HCT116 (cell line): ENCODE measurements around the gene CADPS2. TPM values are rescaled to one million over a fixed set of nuclear protein-coding genes. Genes with fewer than 3 reads are reported as not detected.

Experiments used
- ATAC-seq: fragments of 200-7000 bp; cut with Tn5 transposase; 2 replicates; pipeline ENCODE4 v1.9.1; 2020; ENCODE audit warnings: mild to moderate bottlenecking, moderate library complexity
- BruUV-seq: library from RNA; stranded (reverse); fragments of 400-500 nt; replicated peaks from 2 replicates; lab custom pipeline; 2021; lab: Mats Ljungman, UMichigan
- CTCF ChIA-PET: fragments of 300-600 bp; sonication (Branson Sonifier 250); formaldehyde crosslinking; loops from one replicate; lab custom pipeline; 2021; ENCODE audit warnings: antibody characterized with exemption; lab: Charles Lee
- POLR2A ChIA-PET: fragments of 300-600, 350-600 bp; sonication (Branson Sonifier 250); formaldehyde crosslinking; loops from one replicate; lab custom pipeline; 2021; ENCODE audit warnings: antibody characterized with exemption; lab: Charles Lee
- RAD21 ChIA-PET, 2 experiments: fragments of 300-600 bp; sonication (Branson Sonifier 250); formaldehyde crosslinking; loops; one replicate each; lab custom pipeline; 2023; ENCODE audit warnings: low total read pairs in 2 of 2; ENCODE audit not compliant: uncharacterized antibody in 2 of 2, unreplicated experiment in 2 of 2, low non-redundant PET in 1 of 2; lab: Charles Lee
- DNase-seq: peaks from one replicate; pipeline ENCODE4 v3.0.0-alpha.2; 2010; ENCODE audit warnings: low read depth, low spot score
- H2AFZ ChIP-seq: fragments of 200-600 bp; shearing (Covaris generic), sonication (generic); 2 replicates; pipeline ENCODE4 v1.6.1; 2017; ENCODE audit warnings: low read depth, mixed run types, mixed read lengths, antibody characterized with exemption, low read length; ENCODE audit not compliant: poor library complexity, severe bottlenecking
- H3K27ac ChIP-seq: 2 replicates; pipeline ENCODE4 v1.5.1; 2012; ENCODE audit warnings: low read depth, low read length
- H3K27me3 ChIP-seq: fragments of 200-600 bp; sonication (generic); 2 replicates; pipeline ENCODE4 v1.6.1; 2016; ENCODE audit warnings: mixed run types, low read length, mixed read lengths; ENCODE audit not compliant: insufficient read depth
- H3K36me3 ChIP-seq, 2 experiments: fragments of 200-500 bp in 1 of 2; fragments of 200-600 bp in 1 of 2; sonication (Bioruptor generic) in 1 of 2; sonication (generic) in 1 of 2; 2 replicates each; pipeline versions ENCODE4 v1.5.1 to v1.6.1; 2014 to 2016; ENCODE audit warnings: low read length in 2 of 2, inconsistent platforms in 1 of 2, mixed read lengths in 1 of 2, mixed run types in 1 of 2; ENCODE audit not compliant: insufficient read depth in 2 of 2, control insufficient read depth in 1 of 2
- H3K4me1 ChIP-seq, 2 experiments: fragments of 200-600 bp in 1 of 2; sonication (generic) in 1 of 2; 2 replicates each; pipeline versions ENCODE4 v1.5.1 to v1.6.1; 2012 to 2017; ENCODE audit warnings: low read length in 2 of 2, inconsistent platforms in 1 of 2, mild to moderate bottlenecking in 1 of 2, mixed read lengths in 1 of 2, mixed run types in 1 of 2, moderate library complexity in 1 of 2; ENCODE audit not compliant: insufficient read depth in 2 of 2, control insufficient read depth in 1 of 2
- H3K4me2 ChIP-seq: fragments of 200-600 bp; sonication (generic); 2 replicates; pipeline ENCODE4 v1.6.1; 2017; ENCODE audit warnings: mixed run types, low read length, mixed read lengths
- H3K4me3 ChIP-seq, 2 experiments: fragments of 200-600 bp in 1 of 2; sonication (generic) in 1 of 2; replicated peaks in 1 of 2; 2 replicates each; pipeline ENCODE4 v1.5.1; 2011 to 2016; ENCODE audit warnings: low read length in 2 of 2, control low read depth in 1 of 2, low read depth in 1 of 2, mild to moderate bottlenecking in 1 of 2, mixed read lengths in 1 of 2, mixed run types in 1 of 2
- H3K79me2 ChIP-seq: fragments of 200-600 bp; sonication (generic); 2 replicates; pipeline ENCODE4 v1.6.1; 2017; ENCODE audit warnings: mild to moderate bottlenecking, mixed run types, low read length, moderate library complexity, mixed read lengths; ENCODE audit not compliant: insufficient read depth
- H3K9ac ChIP-seq: fragments of 200-600 bp; sonication (generic); 2 replicates; pipeline ENCODE4 v1.6.1; 2016; ENCODE audit warnings: low read length, mixed read lengths
- H3K9me2 ChIP-seq: fragments of 200-600 bp; sonication (generic), shearing (Covaris generic); 2 replicates; pipeline ENCODE4 v1.6.1; 2017; ENCODE audit warnings: mixed run types, mild to moderate bottlenecking, moderate library complexity; ENCODE audit not compliant: insufficient read depth
- H3K9me3 ChIP-seq, 2 experiments: fragments of 200-500 bp in 1 of 2; fragments of 200-600 bp in 1 of 2; sonication (Bioruptor generic) in 1 of 2; sonication (generic) in 1 of 2; 2 replicates each; pipeline ENCODE4 v1.6.1; 2014 to 2017; ENCODE audit warnings: low read length in 2 of 2, mixed read lengths in 2 of 2, inconsistent platforms in 1 of 2, low read depth in 1 of 2, mild to moderate bottlenecking in 1 of 2, mixed run types in 1 of 2, moderate library complexity in 1 of 2; ENCODE audit not compliant: control insufficient read depth in 1 of 2, insufficient read depth in 1 of 2
- H4K20me1 ChIP-seq: fragments of 200-600 bp; sonication (generic), shearing (Covaris generic); 2 replicates; pipeline ENCODE4 v1.6.1; 2017; ENCODE audit warnings: mixed run types, mild to moderate bottlenecking, moderate library complexity; ENCODE audit not compliant: insufficient read depth
- CEBPB ChIP-seq: IDR thresholded peaks from 2 replicates; pipeline ENCODE4 v1.6.1; 2012; ENCODE audit warnings: low read depth
- CTCF ChIP-seq, 3 experiments: fragments of 200-600 bp in 1 of 3; sonication (generic) in 1 of 3; IDR thresholded peaks in 2 of 3; conservative IDR thresholded peaks in 1 of 3; 2 replicates each; pipeline ENCODE4 v1.5.1; 2012 to 2017; ENCODE audit warnings: low read depth in 2 of 3, low read length in 2 of 3, antibody characterized with exemption in 1 of 3, borderline replicate concordance in 1 of 3, control low read depth in 1 of 3, mild to moderate bottlenecking in 1 of 3, mixed read lengths in 1 of 3, mixed run types in 1 of 3, moderate library complexity in 1 of 3; ENCODE audit not compliant: insufficient read depth in 1 of 3
- EGR1 ChIP-seq: IDR thresholded peaks from 2 replicates; pipeline ENCODE4 v1.6.1; 2012; ENCODE audit warnings: low read depth
- ELF1 ChIP-seq: IDR thresholded peaks from 2 replicates; pipeline ENCODE4 v1.6.1; 2012; ENCODE audit warnings: low read depth, borderline replicate concordance
- EZH2 ChIP-seq: fragments of 200-600 bp; sonication (generic); IDR thresholded peaks from 2 replicates; pipeline ENCODE4 v1.6.1; 2017; ENCODE audit warnings: antibody characterized with exemption, mixed run types
- EZH2phosphoT487 ChIP-seq: fragments of 200-600 bp; IDR thresholded peaks from 2 replicates; pipeline ENCODE4 v1.6.1; 2018; ENCODE audit warnings: antibody characterized with exemption, borderline replicate concordance
- FOSL1 ChIP-seq: IDR thresholded peaks from 2 replicates; pipeline ENCODE4 v1.6.1; 2012; ENCODE audit warnings: low read depth
- POLR2A ChIP-seq: IDR thresholded peaks from 2 replicates; pipeline ENCODE4 v1.7.0; 2011; ENCODE audit warnings: borderline replicate concordance; ENCODE audit not compliant: insufficient read depth, insufficient read length; ENCODE audit errors: extremely low read depth
- RAD21 ChIP-seq: IDR thresholded peaks from 2 replicates; pipeline ENCODE4 v1.6.1; 2012; ENCODE audit warnings: low read depth, mild to moderate bottlenecking
- SP1 ChIP-seq: IDR thresholded peaks from 2 replicates; pipeline ENCODE4 v1.6.1; 2012; ENCODE audit warnings: low read depth
- YY1 ChIP-seq: IDR thresholded peaks from 2 replicates; pipeline ENCODE4 v1.6.1; 2011; ENCODE audit warnings: low read length, low read depth, moderate library complexity, mild to moderate bottlenecking; ENCODE audit not compliant: insufficient replicate concordance; ENCODE audit errors: extremely low read depth
- ZNF274 ChIP-seq: fragments of 200-500 bp; sonication (Bioruptor generic); IDR thresholded peaks from 2 replicates; pipeline ENCODE4 v1.6.1; 2014; ENCODE audit warnings: mild to moderate bottlenecking, low read depth, low read length, inconsistent platforms
- intact Hi-C: fragments of 100-400 bp; cut with micrococcal nuclease; formaldehyde crosslinking; loops from 2 replicates; pipeline ENCODE4 v1.10.0; 2022
- total RNA-seq: library from RNA; stranded (reverse); gene quantifications from one replicate; pipeline ENCODE4 v1.2.1, GENCODE V29; 2021; ENCODE audit not compliant: unreplicated experiment

Gene CADPS2
- total RNA-seq, 1 experiment from 2014 or later: 7.5 TPM

GRCh38 chr7:122672536-122672935 lies 213.7 kb downstream of the CADPS2 start:
- POLR2A ChIA-PET: no interaction called here
- ATAC-seq: no peak
- Histone ChIP-seq H3K9ac (no peak overlapping the region), H3K79me2 (no peaks in the 10 kb centered on the region), H3K4me2 (no peak overlapping the region), H3K4me1 (no peaks in the 10 kb centered on the region), H3K27me3 (no peaks in the 10 kb centered on the region), H3K4me3 (no peak overlapping the region), H3K27ac (no peak overlapping the region), H3K9me3 (no peaks in the 10 kb centered on the region), H3K36me3 (no peaks in the 10 kb centered on the region), H2AFZ (no peak overlapping the region), H4K20me1 (no peaks in the 10 kb centered on the region), H3K9me2 (no peaks in the 10 kb centered on the region)
- BruUV-seq: no TSS peak
- TF ChIP-seq CTCF (IDR thresholded peaks at IDR 0.05 in 2 of 3, conservative IDR thresholded peaks at IDR 0.05 in 1 of 3; ENCODE audit: borderline replicate concordance in 1 of 3, insufficient read depth in 1 of 3, low read depth in 2 of 3, low read length in 2 of 3): no peak
- no peak for TF ChIP-seq EZH2phosphoT487
- TF ChIP-seq CEBPB: no peak
- TF ChIP-seq FOSL1: no peak
- no peak for TF ChIP-seq YY1
- TF ChIP-seq EZH2: no peak
- TF ChIP-seq RAD21: no peak
- no peak for TF ChIP-seq ELF1
- TF ChIP-seq ZNF274: no peak
- TF ChIP-seq SP1: no peak
- TF ChIP-seq EGR1: no peak
- TF ChIP-seq POLR2A: no peak
- CTCF ChIA-PET: no interaction called here
- RAD21 ChIA-PET: no interaction called here
- intact Hi-C loops: no loop called here
- no peak for DNase-seq
